GM18520 (cell line): ENCODE measurements around the gene RPIA.
"Not testable (repeated sequence)": the region's sequence is repeated elsewhere in the genome, so short reads cannot be mapped to it uniquely, and the experiment has no call there.

Experiments
- ATAC-seq: cut with Tn5 transposase; IDR thresholded peaks from one replicate; pipeline ENCODE4 v1.9.1; 2021; ENCODE audit not compliant: unreplicated experiment

Gene RPIA

DNA sequence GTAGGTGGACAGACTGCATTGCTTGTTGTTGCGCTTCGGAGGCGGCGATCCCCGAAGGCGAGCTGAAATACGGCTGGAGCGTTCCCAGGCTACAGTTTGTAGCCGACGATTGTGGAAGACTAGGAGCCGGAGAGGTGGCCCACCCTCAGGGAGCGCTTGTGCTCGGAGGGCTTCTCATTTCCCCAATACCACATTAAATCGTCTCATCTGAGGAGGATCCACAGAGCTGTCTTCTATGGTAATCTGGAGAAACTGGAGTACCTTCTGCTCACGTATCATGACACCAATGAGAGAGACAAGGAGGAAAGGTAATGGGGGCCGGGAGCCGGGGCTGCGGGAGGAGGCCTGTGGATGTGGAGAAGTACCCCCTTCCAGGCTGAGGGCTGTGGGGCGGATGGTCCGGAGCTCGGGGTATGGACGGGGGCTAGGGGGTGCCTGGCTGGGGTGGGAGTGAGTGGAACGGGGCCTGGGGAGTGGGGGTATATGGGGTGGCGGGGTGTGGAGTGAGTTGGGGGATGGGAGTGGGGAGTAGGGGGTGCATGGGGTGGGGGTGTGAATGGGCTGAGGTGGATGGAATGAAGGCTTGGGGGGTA is 74.5 kb downstream of the RPIA start:
- ATAC-seq: not testable (repeated sequence)

DNA sequence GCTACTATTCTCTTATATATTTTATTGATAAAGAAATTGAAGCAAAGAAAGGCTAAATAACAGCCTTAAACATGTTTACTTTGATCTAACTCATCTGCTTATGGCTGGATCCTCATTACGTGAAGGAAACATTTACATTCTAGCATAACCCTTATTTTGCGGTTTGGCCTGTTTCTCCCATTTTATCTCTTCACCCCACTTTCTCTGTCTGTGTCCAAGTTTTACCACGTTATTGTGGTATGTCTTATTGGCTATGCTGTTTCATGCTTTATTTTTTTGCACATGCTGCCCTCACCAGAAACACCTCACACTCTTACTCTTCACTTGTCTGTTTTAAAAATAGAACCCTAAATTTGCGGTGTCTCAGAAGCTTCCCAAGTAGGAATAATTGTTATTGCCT is 78.5 kb downstream of the RPIA start:
- no peak for ATAC-seq

DNA sequence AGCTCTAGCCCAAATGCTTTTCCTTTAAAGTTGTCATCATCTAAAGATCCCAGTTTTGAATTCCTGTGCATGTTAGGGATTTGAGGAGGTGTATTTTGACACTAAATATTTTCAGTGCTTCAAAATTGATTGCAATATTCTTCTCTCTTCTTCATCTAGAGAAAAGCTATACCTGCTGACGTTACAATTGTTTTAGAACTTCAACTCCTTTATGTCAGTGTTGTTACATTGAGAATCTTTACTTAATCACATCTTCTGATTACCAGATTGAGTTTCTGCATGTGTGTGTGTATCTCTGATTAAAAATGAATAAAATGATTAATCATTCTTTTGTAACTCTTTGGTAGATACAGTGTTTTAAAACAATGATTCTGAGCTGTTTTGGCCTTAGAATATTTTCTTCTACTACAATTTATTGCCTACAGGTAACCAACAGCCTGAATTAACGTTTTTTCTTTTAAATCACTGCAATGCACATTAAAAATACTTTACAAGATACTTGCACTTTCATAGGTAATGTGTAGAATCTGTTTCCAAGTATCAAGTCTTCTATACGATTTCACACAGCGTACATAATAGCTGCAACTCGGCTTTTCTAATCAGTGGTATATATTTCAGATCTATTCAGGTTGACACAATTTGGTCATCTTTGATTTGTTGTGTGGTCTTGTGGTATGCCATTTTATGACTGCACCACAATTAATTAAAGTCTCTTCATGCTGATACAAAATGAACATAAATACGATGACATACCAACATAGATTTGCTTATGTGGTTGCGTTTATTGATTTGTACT is 82.0 kb downstream of the RPIA start:
- not testable (repeated sequence) for ATAC-seq

DNA sequence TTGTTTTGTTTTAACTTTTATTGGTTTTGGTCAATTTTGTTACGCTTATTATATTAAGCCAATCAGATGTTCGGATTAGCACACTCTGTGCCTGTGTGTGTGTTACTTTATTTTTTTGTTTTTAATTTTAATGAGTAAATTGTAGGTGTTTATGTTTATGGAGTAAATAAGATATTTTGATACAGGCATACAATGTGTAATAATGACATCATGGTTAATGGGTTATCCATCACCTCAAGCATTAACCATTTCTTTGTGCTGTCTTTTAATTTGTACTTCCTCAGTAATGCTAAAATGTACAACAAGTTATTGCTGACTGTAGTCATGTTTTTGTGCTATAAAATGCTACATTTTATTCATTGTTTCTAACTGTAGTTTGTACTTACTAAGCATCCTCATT is 97.7 kb downstream of the RPIA start:
- ATAC-seq: not testable (repeated sequence)

DNA sequence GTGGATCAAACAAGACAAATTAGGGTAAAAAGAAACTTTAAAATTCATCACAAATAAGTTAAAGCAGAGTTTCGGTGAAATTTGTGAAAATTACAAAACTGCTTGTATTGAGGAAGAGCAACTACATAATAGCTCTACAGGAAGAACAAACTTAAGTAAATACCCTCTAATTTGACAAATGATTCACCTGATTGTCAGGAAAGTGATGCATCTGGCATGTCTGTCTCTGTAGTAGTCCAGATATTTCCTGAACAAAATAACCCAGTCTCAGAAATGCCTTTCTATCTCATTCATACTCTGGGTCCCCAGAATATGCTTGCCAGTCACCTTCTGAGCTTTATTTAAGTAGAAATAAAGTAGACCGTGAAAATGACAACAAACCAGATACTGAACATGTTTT is 104.5 kb downstream of the RPIA start:
- not testable (repeated sequence) for ATAC-seq

DNA sequence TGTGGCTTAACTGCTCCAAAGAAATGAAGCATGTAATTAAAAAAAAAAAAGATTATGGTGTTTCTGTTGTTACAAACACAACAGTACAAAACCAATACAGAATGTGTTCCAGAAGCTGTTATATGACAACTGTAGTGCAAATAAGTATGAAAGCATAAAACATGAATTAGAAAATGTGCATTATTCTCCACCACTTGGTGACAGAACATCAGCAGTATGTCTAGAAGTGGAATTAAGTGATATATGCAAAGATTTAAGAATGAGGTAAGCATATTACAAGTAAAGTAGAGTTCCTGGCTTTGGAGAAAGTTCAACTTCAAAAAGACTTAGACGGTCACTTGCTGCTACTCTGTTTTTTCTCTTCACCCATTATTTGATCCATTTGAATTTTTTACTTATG is 105.0 kb downstream of the RPIA start:
- ATAC-seq: not testable (repeated sequence)

DNA sequence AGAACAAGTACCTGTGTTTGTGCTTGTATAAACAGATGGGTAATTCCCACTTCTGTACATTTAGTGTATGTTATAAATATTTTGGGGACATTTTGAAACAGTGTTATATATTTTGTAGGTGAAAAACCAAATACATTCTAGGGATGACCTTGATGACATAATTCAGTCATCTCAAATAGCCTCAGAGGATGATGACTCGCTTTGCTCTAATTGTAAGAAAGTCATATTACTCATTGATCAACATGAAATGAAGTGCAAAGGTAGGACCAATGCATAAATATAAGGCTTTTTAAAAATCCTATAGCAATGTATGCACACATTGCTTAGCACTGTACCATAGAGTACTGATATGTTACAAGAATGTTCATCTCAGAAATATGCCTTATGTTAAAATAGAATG is 105.7 kb downstream of the RPIA start:
- not testable (repeated sequence) for ATAC-seq
